ENCODE data around the gene INO80. TPM values are rescaled to one million over a fixed set of nuclear protein-coding genes. Genes with fewer than 3 reads are reported as not detected.

Gene INO80
- total RNA-seq, 1 experiment from 2014 or later = 15.3 TPM

GRCh38 chr15:41051139-41051538 is 64.9 kb downstream of the INO80 start:
- TF ChIP-seq, protein P1, sequence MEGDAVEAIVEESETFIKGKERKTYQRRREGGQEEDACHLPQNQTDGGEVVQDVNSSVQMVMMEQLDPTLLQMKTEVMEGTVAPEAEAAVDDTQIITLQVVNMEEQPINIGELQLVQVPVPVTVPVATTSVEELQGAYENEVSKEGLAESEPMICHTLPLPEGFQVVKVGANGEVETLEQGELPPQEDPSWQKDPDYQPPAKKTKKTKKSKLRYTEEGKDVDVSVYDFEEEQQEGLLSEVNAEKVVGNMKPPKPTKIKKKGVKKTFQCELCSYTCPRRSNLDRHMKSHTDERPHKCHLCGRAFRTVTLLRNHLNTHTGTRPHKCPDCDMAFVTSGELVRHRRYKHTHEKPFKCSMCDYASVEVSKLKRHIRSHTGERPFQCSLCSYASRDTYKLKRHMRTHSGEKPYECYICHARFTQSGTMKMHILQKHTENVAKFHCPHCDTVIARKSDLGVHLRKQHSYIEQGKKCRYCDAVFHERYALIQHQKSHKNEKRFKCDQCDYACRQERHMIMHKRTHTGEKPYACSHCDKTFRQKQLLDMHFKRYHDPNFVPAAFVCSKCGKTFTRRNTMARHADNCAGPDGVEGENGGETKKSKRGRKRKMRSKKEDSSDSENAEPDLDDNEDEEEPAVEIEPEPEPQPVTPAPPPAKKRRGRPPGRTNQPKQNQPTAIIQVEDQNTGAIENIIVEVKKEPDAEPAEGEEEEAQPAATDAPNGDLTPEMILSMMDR (IDR thresholded peaks at IDR 0.05; ENCODE audit: unreplicated experiment) = no peak
- Mint-ChIP-seq H3K4me3 (ENCODE audit: low read depth, unreplicated experiment) (no peak overlapping the region), H3K36me3 (ENCODE audit: insufficient read depth, unreplicated experiment) (peaks cover 14% of the 10 kb centered on the region), H3K9me3 (ENCODE audit: low read depth, unreplicated experiment) (no peaks in the 10 kb centered on the region), H3K27ac (ENCODE audit: unreplicated experiment) (no peak overlapping the region), H3K27me3 (ENCODE audit: unreplicated experiment) (no peaks in the 10 kb centered on the region), H3K4me1 (ENCODE audit: low read depth, unreplicated experiment) (no peaks in the 10 kb centered on the region)
- DNase-seq = no peak
- intact Hi-C loops (cut with micrococcal nuclease; ENCODE audit: unreplicated experiment) = no loop called here
- BruUV-seq (replicated peaks) = no TSS peak
- CTCF ChIA-PET = interaction anchor here (0.8 kb wide), 1 partner anchor 21 kb away, joined by 4 read pairs; no protein-coding TSS in a partner anchor

DNA sequence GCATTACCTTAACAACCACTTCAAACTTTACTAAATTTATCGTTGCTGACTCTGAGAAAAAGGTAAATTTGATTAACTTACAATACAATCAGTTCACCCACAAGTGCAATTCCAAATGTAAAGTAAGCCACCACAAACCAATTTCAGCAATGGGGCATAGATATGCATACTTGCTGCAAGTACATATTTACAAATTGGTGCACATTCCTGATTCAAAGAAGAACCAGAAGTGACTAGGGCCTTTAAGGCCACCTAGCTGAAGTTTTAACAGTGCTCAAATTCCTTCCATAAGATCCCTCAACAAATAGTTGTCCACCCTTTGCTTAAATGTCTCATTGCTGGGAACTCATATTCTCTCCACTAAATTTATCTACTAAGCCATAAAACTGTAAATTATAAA is 67.2 kb downstream of the INO80 start:
- Mint-ChIP-seq H3K36me3 (ENCODE audit: insufficient read depth, unreplicated experiment) (peaks cover 9% of the 10 kb centered on the region), H3K27ac (ENCODE audit: unreplicated experiment) (no peak overlapping the region), H3K27me3 (ENCODE audit: unreplicated experiment) (no peaks in the 10 kb centered on the region), H3K4me3 (ENCODE audit: low read depth, unreplicated experiment) (no peak overlapping the region), H3K9me3 (ENCODE audit: low read depth, unreplicated experiment) (no peaks in the 10 kb centered on the region), H3K4me1 (ENCODE audit: low read depth, unreplicated experiment) (no peaks in the 10 kb centered on the region)
- BruUV-seq (replicated peaks) = no TSS peak
- no peak for DNase-seq
- CTCF ChIA-PET = no interaction called here
- intact Hi-C loops (cut with micrococcal nuclease; ENCODE audit: unreplicated experiment) = no loop called here
- TF ChIP-seq, protein P1 (IDR thresholded peaks at IDR 0.05; ENCODE audit: unreplicated experiment) = no peak

DNA sequence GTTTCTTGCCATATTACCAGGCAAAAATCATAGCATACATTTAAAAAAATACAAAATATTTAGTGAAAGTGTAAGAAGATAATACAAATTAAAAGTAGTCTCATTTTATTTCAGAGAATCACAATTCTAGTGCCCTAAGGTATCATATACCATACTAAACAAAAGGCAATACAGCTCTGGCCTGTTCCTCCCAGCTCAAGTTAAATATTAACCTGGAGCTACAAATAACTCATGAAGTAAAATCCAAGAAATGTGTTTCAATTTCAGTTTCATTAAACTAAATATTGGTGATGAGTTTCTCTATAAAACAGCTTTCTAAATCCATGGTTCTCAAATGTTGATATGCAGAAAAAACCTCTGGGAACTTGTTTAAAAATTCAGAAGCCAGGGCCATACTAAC is 67.7 kb downstream of the INO80 start:
- Mint-ChIP-seq H3K36me3 (ENCODE audit: insufficient read depth, unreplicated experiment) (peaks cover 6% of the 10 kb centered on the region), H3K27ac (ENCODE audit: unreplicated experiment) (no peak overlapping the region), H3K9me3 (ENCODE audit: low read depth, unreplicated experiment) (no peaks in the 10 kb centered on the region), H3K4me3 (ENCODE audit: low read depth, unreplicated experiment) (no peak overlapping the region), H3K4me1 (ENCODE audit: low read depth, unreplicated experiment) (no peaks in the 10 kb centered on the region), H3K27me3 (ENCODE audit: unreplicated experiment) (no peaks in the 10 kb centered on the region)
- intact Hi-C loops (cut with micrococcal nuclease; ENCODE audit: unreplicated experiment) = no loop called here
- BruUV-seq (replicated peaks) = no TSS peak
- CTCF ChIA-PET = interaction anchor here (1.2 kb wide), 1 partner anchor 20 kb away, joined by 3 read pairs; no protein-coding TSS in a partner anchor
- no peak for DNase-seq
- TF ChIP-seq, protein P1 (IDR thresholded peaks at IDR 0.05; ENCODE audit: unreplicated experiment) = no peak

DNA sequence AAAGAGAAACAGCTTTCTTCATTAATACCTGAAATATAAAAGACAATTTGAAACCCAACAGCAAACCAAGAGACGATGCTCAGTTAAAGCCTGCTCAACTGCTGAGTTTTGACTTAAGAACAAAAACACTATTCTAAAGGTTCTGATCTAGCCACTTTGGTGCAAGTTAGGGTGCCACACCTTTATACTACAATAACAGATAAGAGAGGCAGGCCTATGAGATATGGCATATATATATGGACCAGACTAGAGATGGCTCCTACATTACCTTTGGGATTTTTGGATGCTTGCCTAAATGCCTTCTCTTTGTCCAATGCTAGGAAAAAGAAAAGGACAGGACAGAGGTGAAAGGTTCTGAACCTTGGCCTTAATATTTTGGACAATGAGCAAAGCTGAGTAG is 68.6 kb downstream of the INO80 start:
- DNase-seq = no peak
- TF ChIP-seq, protein P1 (IDR thresholded peaks at IDR 0.05; ENCODE audit: unreplicated experiment) = no peak
- no peaks in the 10 kb centered on the region for H3K4me1 Mint-ChIP-seq (ENCODE audit: low read depth, unreplicated experiment)
- CTCF ChIA-PET = interaction anchor here (1.2 kb wide), 1 partner anchor 19 kb away, joined by 3 read pairs; no protein-coding TSS in a partner anchor
- intact Hi-C loops (cut with micrococcal nuclease; ENCODE audit: unreplicated experiment) = no loop called here
- H3K27ac Mint-ChIP-seq (ENCODE audit: unreplicated experiment) = no peak overlapping the region
- peaks cover 3% of the 10 kb centered on the region for H3K36me3 Mint-ChIP-seq (ENCODE audit: insufficient read depth, unreplicated experiment)
- no peaks in the 10 kb centered on the region for H3K27me3 Mint-ChIP-seq (ENCODE audit: unreplicated experiment)
- no TSS peak for BruUV-seq (replicated peaks)
- no peaks in the 10 kb centered on the region for H3K9me3 Mint-ChIP-seq (ENCODE audit: low read depth, unreplicated experiment)
- H3K4me3 Mint-ChIP-seq (ENCODE audit: low read depth, unreplicated experiment) = no peak overlapping the region
